Vagina (tissue), 2 donors: ENCODE measurements around the gene STX5.
A peak's percentile ranks its signal among the peaks of the same experiment; 100 is the strongest.

Experiments used
- CTCF ChIP-seq, 3 experiments: fragments of 450-650 bp in 2 of 3; fragments of 200-600 bp in 1 of 3; sonication (generic) in 1 of 3; IDR thresholded peaks; one replicate each; pipeline ENCODE4 v1.5.1; 2017 to 2019; ENCODE audit warnings: antibody characterized with exemption in 3 of 3, mild to moderate bottlenecking in 2 of 3, moderate library complexity in 2 of 3
- POLR2A ChIP-seq, 2 donors: fragments of 450-650 bp; IDR thresholded peaks; one replicate each; pipeline ENCODE4 v1.6.1; 2017; ENCODE audit warnings: antibody characterized with exemption in 2 of 2, mild to moderate bottlenecking in 2 of 2, moderate library complexity in 2 of 2

- TF ChIP-seq CTCF (IDR thresholded peaks at IDR 0.05) (no peak), POLR2A (IDR thresholded peaks at IDR 0.05) (peak in 1 of 2 donors; percentile 33)
Measured at GRCh38 chr11:62791501-62792201, 40.2 kb downstream of the STX5 start, which contains the start of gene TMEM223.
